PC-9 (cell line): Measurements from ENCODE around the gene HSPBP1. TPM values are rescaled to one million over a fixed set of nuclear protein-coding genes. Genes with fewer than 3 reads are reported as not detected.

ENCODE experiments used
- BruUV-seq: library from RNA; stranded (reverse); fragments of 400-500 nt; replicated peaks from 2 replicates; lab custom pipeline; 2021; lab: Mats Ljungman, UMichigan
- CTCF ChIA-PET: fragments of 300-600 bp; sonication (Branson Sonifier 250); formaldehyde crosslinking; loops from one replicate; lab custom pipeline; 2022; ENCODE audit warnings: antibody characterized with exemption; lab: Charles Lee
- POLR2A ChIA-PET: fragments of 300-600 bp; sonication (Branson Sonifier 250); formaldehyde crosslinking; loops from one replicate; lab custom pipeline; 2022; ENCODE audit warnings: antibody characterized with exemption; ENCODE audit not compliant: unreplicated experiment; lab: Charles Lee
- DNase-seq, 2 experiments: peaks; one replicate each; pipeline versions ENCODE4 v3.0.0 to v3.0.0-alpha.2; 2015 to 2022; ENCODE audit warnings: mixed read lengths in 1 of 2
- H2AFZ ChIP-seq: fragments of 200-600 bp; sonication (generic); 2 replicates; pipeline ENCODE4 v1.8.1; 2017; ENCODE audit warnings: antibody characterized with exemption
- H3F3A ChIP-seq: fragments of 200-600 bp; sonication (generic); 2 replicates; pipeline ENCODE4 v1.8.1; 2017; ENCODE audit warnings: antibody characterized with exemption, mild to moderate bottlenecking, low read depth; ENCODE audit not compliant: insufficient read depth
- H3K27ac ChIP-seq: fragments of 200-600 bp; sonication (generic); 2 replicates; pipeline ENCODE4 v1.6.1; 2016; ENCODE audit warnings: mixed run types
- H3K27me3 ChIP-seq: fragments of 200-600 bp; sonication (generic); 2 replicates; pipeline ENCODE4 v1.6.1; 2016; ENCODE audit warnings: low read depth, mixed run types; ENCODE audit not compliant: insufficient read depth
- H3K36me3 ChIP-seq: fragments of 200-600 bp; sonication (generic); 2 replicates; pipeline ENCODE4 v1.6.1; 2016; ENCODE audit warnings: low read depth, mixed run types
- H3K4me1 ChIP-seq: fragments of 200-600 bp; sonication (generic); replicated peaks from 2 replicates; pipeline ENCODE4 v1.6.1; 2016; ENCODE audit warnings: mixed run types; ENCODE audit not compliant: insufficient read depth
- H3K4me2 ChIP-seq: fragments of 200-600 bp; sonication (generic); 2 replicates; pipeline ENCODE4 v1.6.1; 2017; ENCODE audit warnings: mixed run types
- H3K4me3 ChIP-seq: fragments of 200-600 bp; sonication (generic); 2 replicates; pipeline ENCODE4 v1.6.1; 2016; ENCODE audit warnings: mixed run types
- H3K79me2 ChIP-seq: fragments of 200-600 bp; sonication (generic); 2 replicates; pipeline ENCODE4 v1.6.1; 2017; ENCODE audit warnings: low read depth, mixed run types
- H3K9me2 ChIP-seq: fragments of 200-600 bp; sonication (generic); 2 replicates; pipeline ENCODE4 v1.8.1; 2017; ENCODE audit warnings: mild to moderate bottlenecking; ENCODE audit not compliant: insufficient read depth
- H3K9me3 ChIP-seq: fragments of 200-600 bp; sonication (generic); 2 replicates; pipeline ENCODE4 v1.8.1; 2016; ENCODE audit warnings: low read depth; ENCODE audit not compliant: insufficient read depth
- H4K20me1 ChIP-seq: fragments of 200-600 bp; sonication (generic); 2 replicates; pipeline ENCODE4 v1.8.1; 2017; ENCODE audit not compliant: insufficient read depth
- EZH2 ChIP-seq: fragments of 200-600 bp; sonication (generic); IDR thresholded peaks from 2 replicates; pipeline ENCODE4 v1.8.0; 2017; ENCODE audit warnings: antibody characterized with exemption, low read depth
- intact Hi-C: fragments of 100-400 bp; cut with micrococcal nuclease; formaldehyde crosslinking; loops from one replicate; pipeline ENCODE4 v1.10.0; 2022; ENCODE audit not compliant: unreplicated experiment
- total RNA-seq: library from RNA; stranded (reverse); gene quantifications from 2 replicates; pipeline ENCODE4 v1.2.3, GENCODE V29; 2021
- TF ChIP-seq, protein P1 (sequence below): fragments of 200-600 bp; sonication (generic); conservative IDR thresholded peaks from 2 replicates; pipeline ENCODE4 v1.6.1; 2017; ENCODE audit warnings: mixed run types, antibody characterized with exemption, mild to moderate bottlenecking, moderate library complexity

HSPBP1 gene
- total RNA-seq, 1 experiment from 2014 or later, result 66.2 TPM

DNA sequence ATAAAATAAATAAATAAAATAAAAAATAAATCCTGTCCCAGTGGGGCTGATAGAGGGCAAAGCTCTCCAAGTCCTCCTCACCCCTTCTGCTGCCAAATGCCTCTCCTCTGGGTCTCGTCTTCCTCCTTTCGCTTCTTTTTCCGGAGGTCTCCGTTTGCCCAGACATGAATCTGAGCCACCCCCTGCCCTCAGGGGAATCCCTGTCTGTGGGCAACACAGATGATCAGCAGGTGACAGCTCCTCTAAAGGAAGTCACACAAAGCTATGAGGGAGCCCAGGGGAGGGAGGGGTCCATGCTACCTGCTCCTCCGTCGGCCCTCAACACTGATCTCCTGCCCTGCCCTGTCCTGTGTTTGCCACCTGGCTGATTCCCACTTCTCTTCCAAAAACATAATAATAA, 44.8 kb upstream of the HSPBP1 start:
- no peaks in the 10 kb centered on the region for H3K9me2 ChIP-seq
- H3K27ac ChIP-seq, result no peak overlapping the region
- no TSS peak for BruUV-seq
- intact Hi-C loops, result no loop called here
- H3K4me2 ChIP-seq, result no peak overlapping the region
- H3K79me2 ChIP-seq, result no peaks in the 10 kb centered on the region
- no peaks in the 10 kb centered on the region for H4K20me1 ChIP-seq
- no peak for DNase-seq
- no peak for TF ChIP-seq EZH2
- TF ChIP-seq, protein P1, sequence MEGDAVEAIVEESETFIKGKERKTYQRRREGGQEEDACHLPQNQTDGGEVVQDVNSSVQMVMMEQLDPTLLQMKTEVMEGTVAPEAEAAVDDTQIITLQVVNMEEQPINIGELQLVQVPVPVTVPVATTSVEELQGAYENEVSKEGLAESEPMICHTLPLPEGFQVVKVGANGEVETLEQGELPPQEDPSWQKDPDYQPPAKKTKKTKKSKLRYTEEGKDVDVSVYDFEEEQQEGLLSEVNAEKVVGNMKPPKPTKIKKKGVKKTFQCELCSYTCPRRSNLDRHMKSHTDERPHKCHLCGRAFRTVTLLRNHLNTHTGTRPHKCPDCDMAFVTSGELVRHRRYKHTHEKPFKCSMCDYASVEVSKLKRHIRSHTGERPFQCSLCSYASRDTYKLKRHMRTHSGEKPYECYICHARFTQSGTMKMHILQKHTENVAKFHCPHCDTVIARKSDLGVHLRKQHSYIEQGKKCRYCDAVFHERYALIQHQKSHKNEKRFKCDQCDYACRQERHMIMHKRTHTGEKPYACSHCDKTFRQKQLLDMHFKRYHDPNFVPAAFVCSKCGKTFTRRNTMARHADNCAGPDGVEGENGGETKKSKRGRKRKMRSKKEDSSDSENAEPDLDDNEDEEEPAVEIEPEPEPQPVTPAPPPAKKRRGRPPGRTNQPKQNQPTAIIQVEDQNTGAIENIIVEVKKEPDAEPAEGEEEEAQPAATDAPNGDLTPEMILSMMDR, result no peak
- no peaks in the 10 kb centered on the region for H3K36me3 ChIP-seq
- H3F3A ChIP-seq, result peaks cover 23% of the 10 kb centered on the region; the same call in 1 of the 2 replicates
- no peaks in the 10 kb centered on the region for H3K27me3 ChIP-seq
- H3K4me1 ChIP-seq, result peaks cover 14% of the 10 kb centered on the region
- no peaks in the 10 kb centered on the region for H3K9me3 ChIP-seq
- ChIA-PET CTCF (no interaction called here), POLR2A (interaction anchor here (0.6 kb wide), 1 partner anchor 228 kb away, joined by 8 read pairs; no protein-coding TSS in a partner anchor)
- no peak overlapping the region for H2AFZ ChIP-seq
- no peak overlapping the region for H3K4me3 ChIP-seq

DNA sequence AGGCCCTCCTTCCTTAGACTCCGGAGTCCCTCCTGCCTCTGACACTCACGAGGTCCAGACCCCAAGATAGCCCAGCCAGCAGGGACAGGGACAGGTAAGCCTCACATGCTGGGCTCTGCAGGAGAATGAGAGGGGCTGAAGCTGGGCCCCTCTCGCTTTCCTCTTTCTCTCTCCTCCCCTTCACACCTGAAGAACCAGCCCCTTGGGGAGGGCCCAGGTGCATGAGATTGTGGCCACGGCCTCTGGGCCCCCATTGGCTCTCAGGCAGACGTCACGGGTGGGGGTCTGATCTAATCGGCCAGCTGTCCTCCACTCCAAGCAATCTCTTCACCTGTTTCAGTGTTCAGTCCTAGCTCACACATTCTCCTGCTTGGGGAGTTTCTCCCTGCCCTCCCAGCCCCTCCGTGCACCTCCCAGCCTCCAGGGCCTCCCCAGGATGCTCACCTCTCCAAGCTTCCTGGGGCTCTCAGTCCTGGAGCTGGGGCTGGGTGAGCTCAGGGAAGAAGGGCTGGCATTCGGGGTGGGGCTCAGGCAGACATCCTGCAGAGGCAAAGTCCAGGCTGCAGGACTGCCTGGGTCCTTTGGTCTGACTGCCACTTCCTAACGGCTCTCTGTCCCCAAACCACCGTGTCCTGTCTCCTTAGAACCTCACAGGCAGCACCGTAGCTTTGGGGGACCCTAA, 42.4 kb upstream of the HSPBP1 start:
- Histone ChIP-seq H2AFZ (no peak overlapping the region), H3K9me3 (no peaks in the 10 kb centered on the region), H3K4me2 (no peak overlapping the region), H3F3A (peaks cover 11% of the 10 kb centered on the region; the same call in 1 of the 2 replicates), H4K20me1 (no peaks in the 10 kb centered on the region), H3K79me2 (no peaks in the 10 kb centered on the region), H3K9me2 (no peaks in the 10 kb centered on the region), H3K4me1 (0 out of 2 replicates have a peak, but pooled peaks cover 3% of the 10 kb centered on the region), H3K36me3 (no peaks in the 10 kb centered on the region), H3K27me3 (no peaks in the 10 kb centered on the region), H3K27ac (no peak overlapping the region), H3K4me3 (no peak overlapping the region)
- POLR2A ChIA-PET, result interaction anchor here (0.6 kb wide), 1 partner anchor 52 kb away, joined by 3 read pairs; no protein-coding TSS in a partner anchor
- intact Hi-C loops, result no loop called here
- no TSS peak for BruUV-seq
- TF ChIP-seq, protein P1, result no peak
- no peak for TF ChIP-seq EZH2
- no peak for DNase-seq
- CTCF ChIA-PET, result interaction anchor here (0.6 to 1.1 kb wide), 2 partner anchors 21 to 147 kb away, joined by 3 to 5 read pairs; no protein-coding TSS in a partner anchor

DNA sequence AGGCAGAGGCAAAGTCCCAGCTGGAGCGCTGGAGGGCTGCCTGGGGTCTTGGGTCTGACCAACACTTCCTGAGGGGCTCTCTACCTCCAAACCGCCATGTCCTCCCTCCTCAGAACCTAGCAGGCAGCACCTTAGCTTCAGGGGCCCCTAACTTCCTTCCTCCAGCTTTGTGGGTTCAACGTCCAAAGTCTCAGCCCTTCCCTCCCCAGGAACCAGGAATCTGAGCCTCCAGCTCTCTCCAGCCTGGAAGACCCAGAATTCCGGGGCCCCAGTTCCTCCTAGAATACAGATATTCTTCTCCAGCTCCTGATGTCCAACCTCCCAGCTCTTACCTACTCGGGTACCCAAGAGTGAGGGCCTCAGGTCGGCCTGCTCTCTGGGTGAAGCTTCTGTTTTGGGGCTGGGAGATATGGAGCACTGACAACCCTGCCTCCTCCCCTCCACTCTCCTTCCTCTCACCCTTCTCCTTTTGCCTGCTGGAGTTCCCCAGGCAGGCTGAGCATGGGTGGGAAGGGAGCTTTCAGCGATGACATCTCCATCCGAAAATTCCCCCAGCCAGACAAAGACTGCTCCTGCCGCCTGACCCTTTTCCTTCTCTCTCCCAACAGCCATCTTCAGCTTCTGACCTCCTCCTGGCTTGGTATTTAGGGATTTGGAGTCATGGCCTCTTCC, 41.7 kb upstream of the HSPBP1 start:
- Histone ChIP-seq H3K36me3 (no peaks in the 10 kb centered on the region), H4K20me1 (no peaks in the 10 kb centered on the region), H3K27me3 (no peaks in the 10 kb centered on the region), H3K79me2 (no peaks in the 10 kb centered on the region), H3K27ac (no peak overlapping the region), H3F3A (peaks cover 9% of the 10 kb centered on the region; the same call in 1 of the 2 replicates), H2AFZ (no peak overlapping the region), H3K4me2 (no peak overlapping the region), H3K9me3 (no peaks in the 10 kb centered on the region), H3K4me1 (0 out of 2 replicates have a peak, but pooled peaks cover 3% of the 10 kb centered on the region), H3K4me3 (no peak overlapping the region), H3K9me2 (no peaks in the 10 kb centered on the region)
- no peak for DNase-seq
- intact Hi-C loops, result no loop called here
- CTCF ChIA-PET, result interaction anchor here (1.1 kb wide), 1 partner anchor 20 kb away, joined by 3 read pairs; no protein-coding TSS in a partner anchor
- BruUV-seq, result no TSS peak
- TF ChIP-seq, protein P1, result no peak
- TF ChIP-seq EZH2, result no peak
- POLR2A ChIA-PET, result interaction anchor here (0.5 to 0.7 kb wide), 2 partner anchors 16 to 80 kb away, joined by 3 to 4 read pairs; no protein-coding TSS in a partner anchor
